ENCODE measurements around the gene BRIX1.

DNA sequence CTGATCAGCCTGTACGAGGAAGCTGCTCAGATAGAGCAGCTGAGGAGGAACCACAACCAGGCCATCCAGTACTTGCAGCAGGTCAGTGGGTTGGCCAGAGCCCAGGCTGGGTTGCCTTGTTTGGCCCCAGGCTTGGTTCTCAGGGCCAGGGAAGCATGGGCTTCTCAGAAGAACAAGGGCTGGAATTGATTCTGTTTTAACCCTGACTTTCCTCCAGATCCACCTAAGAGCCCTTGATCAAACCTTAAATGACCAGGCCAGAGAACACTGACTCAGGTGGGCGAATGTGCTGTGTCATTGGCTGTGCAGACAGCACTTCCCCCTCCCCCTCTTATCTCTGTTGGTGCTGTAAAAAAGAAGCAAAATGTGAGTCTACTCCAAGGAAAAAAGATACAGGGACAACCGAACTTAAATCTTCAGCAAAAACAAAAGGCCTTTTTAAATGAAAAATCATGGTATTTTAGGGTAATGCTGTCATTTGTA lies 48.5 kb upstream of the BRIX1 start:
- TF ChIP-seq, protein P1, sequence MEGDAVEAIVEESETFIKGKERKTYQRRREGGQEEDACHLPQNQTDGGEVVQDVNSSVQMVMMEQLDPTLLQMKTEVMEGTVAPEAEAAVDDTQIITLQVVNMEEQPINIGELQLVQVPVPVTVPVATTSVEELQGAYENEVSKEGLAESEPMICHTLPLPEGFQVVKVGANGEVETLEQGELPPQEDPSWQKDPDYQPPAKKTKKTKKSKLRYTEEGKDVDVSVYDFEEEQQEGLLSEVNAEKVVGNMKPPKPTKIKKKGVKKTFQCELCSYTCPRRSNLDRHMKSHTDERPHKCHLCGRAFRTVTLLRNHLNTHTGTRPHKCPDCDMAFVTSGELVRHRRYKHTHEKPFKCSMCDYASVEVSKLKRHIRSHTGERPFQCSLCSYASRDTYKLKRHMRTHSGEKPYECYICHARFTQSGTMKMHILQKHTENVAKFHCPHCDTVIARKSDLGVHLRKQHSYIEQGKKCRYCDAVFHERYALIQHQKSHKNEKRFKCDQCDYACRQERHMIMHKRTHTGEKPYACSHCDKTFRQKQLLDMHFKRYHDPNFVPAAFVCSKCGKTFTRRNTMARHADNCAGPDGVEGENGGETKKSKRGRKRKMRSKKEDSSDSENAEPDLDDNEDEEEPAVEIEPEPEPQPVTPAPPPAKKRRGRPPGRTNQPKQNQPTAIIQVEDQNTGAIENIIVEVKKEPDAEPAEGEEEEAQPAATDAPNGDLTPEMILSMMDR (IDR thresholded peaks at IDR 0.05 in 2 of 3, conservative IDR thresholded peaks at IDR 0.05 in 1 of 3; ENCODE audit: insufficient read depth in 2 of 3, low read depth in 1 of 3, low read length in 3 of 3) = 0 out of 6 replicates have a peak, but pooled peaks of 1 of the 3 experiments have one; percentile 0
- TF ChIP-seq PCBP2 (IDR thresholded peaks at IDR 0.05; ENCODE audit: low read depth, low read length, poor library complexity, severe bottlenecking) = no peak
- no peak for TF ChIP-seq EZH2 (IDR thresholded peaks at IDR 0.05; ENCODE audit: borderline replicate concordance, low read depth, low read length)
- no peak for TF ChIP-seq PCBP1 (IDR thresholded peaks at IDR 0.05; ENCODE audit: low read depth, low read length, poor library complexity, severe bottlenecking)
- TF ChIP-seq, protein P2, sequence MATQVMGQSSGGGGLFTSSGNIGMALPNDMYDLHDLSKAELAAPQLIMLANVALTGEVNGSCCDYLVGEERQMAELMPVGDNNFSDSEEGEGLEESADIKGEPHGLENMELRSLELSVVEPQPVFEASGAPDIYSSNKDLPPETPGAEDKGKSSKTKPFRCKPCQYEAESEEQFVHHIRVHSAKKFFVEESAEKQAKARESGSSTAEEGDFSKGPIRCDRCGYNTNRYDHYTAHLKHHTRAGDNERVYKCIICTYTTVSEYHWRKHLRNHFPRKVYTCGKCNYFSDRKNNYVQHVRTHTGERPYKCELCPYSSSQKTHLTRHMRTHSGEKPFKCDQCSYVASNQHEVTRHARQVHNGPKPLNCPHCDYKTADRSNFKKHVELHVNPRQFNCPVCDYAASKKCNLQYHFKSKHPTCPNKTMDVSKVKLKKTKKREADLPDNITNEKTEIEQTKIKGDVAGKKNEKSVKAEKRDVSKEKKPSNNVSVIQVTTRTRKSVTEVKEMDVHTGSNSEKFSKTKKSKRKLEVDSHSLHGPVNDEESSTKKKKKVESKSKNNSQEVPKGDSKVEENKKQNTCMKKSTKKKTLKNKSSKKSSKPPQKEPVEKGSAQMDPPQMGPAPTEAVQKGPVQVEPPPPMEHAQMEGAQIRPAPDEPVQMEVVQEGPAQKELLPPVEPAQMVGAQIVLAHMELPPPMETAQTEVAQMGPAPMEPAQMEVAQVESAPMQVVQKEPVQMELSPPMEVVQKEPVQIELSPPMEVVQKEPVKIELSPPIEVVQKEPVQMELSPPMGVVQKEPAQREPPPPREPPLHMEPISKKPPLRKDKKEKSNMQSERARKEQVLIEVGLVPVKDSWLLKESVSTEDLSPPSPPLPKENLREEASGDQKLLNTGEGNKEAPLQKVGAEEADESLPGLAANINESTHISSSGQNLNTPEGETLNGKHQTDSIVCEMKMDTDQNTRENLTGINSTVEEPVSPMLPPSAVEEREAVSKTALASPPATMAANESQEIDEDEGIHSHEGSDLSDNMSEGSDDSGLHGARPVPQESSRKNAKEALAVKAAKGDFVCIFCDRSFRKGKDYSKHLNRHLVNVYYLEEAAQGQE (IDR thresholded peaks at IDR 0.05; ENCODE audit: borderline replicate concordance) = no peak
- TF ChIP-seq, protein P2 (CRISPR knock-in tag; IDR thresholded peaks at IDR 0.05; ENCODE audit: low read depth) = no peak
- TF ChIP-seq RBM22 (IDR thresholded peaks at IDR 0.05; ENCODE audit: low read depth, low read length, poor library complexity, severe bottlenecking) = no peak
- no peak for TF ChIP-seq SREBF1 (IDR thresholded peaks at IDR 0.05; ENCODE audit: borderline replicate concordance, low read depth, low read length)
- TF ChIP-seq, protein P3, sequence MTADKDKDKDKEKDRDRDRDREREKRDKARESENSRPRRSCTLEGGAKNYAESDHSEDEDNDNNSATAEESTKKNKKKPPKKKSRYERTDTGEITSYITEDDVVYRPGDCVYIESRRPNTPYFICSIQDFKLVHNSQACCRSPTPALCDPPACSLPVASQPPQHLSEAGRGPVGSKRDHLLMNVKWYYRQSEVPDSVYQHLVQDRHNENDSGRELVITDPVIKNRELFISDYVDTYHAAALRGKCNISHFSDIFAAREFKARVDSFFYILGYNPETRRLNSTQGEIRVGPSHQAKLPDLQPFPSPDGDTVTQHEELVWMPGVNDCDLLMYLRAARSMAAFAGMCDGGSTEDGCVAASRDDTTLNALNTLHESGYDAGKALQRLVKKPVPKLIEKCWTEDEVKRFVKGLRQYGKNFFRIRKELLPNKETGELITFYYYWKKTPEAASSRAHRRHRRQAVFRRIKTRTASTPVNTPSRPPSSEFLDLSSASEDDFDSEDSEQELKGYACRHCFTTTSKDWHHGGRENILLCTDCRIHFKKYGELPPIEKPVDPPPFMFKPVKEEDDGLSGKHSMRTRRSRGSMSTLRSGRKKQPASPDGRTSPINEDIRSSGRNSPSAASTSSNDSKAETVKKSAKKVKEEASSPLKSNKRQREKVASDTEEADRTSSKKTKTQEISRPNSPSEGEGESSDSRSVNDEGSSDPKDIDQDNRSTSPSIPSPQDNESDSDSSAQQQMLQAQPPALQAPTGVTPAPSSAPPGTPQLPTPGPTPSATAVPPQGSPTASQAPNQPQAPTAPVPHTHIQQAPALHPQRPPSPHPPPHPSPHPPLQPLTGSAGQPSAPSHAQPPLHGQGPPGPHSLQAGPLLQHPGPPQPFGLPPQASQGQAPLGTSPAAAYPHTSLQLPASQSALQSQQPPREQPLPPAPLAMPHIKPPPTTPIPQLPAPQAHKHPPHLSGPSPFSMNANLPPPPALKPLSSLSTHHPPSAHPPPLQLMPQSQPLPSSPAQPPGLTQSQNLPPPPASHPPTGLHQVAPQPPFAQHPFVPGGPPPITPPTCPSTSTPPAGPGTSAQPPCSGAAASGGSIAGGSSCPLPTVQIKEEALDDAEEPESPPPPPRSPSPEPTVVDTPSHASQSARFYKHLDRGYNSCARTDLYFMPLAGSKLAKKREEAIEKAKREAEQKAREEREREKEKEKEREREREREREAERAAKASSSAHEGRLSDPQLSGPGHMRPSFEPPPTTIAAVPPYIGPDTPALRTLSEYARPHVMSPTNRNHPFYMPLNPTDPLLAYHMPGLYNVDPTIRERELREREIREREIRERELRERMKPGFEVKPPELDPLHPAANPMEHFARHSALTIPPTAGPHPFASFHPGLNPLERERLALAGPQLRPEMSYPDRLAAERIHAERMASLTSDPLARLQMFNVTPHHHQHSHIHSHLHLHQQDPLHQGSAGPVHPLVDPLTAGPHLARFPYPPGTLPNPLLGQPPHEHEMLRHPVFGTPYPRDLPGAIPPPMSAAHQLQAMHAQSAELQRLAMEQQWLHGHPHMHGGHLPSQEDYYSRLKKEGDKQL (CRISPR knock-in tag; IDR thresholded peaks at IDR 0.05; ENCODE audit: borderline replicate concordance) = no peak
- no peak; the same call in 1 of the 2 replicates for TF ChIP-seq ZNF239 (CRISPR knock-in tag; IDR thresholded peaks at IDR 0.05)
- 0 out of 4 replicates have a peak, but pooled peaks of 1 of the 2 experiments have one; percentile 14 for TF ChIP-seq RAD21 (CRISPR knock-in tag; conservative IDR thresholded peaks at IDR 0.05 in 1 of 2, IDR thresholded peaks at IDR 0.05 in 1 of 2)
- no peak for TF ChIP-seq JUN (IDR thresholded peaks at IDR 0.05; ENCODE audit: borderline replicate concordance, low read depth, low read length)
- TF ChIP-seq JUN (CRISPR knock-in tag; IDR thresholded peaks at IDR 0.05; ENCODE audit: borderline replicate concordance) = no peak
- TF ChIP-seq ZSCAN29 (IDR thresholded peaks at IDR 0.05) = no peak
- TF ChIP-seq TCFL5 (CRISPR knock-in tag; conservative IDR thresholded peaks at IDR 0.05) = no peak
- TF ChIP-seq, protein P4, sequence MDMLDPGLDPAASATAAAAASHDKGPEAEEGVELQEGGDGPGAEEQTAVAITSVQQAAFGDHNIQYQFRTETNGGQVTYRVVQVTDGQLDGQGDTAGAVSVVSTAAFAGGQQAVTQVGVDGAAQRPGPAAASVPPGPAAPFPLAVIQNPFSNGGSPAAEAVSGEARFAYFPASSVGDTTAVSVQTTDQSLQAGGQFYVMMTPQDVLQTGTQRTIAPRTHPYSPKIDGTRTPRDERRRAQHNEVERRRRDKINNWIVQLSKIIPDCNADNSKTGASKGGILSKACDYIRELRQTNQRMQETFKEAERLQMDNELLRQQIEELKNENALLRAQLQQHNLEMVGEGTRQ (CRISPR knock-in tag; IDR thresholded peaks at IDR 0.05) = no peak

All from K562 (cell line).